ENCODE data around the gene KLRF2.

KLRF2 gene

GRCh38 chr12:9902539-9903228 is 21.4 kb downstream of the KLRF2 start:
- Histone ChIP-seq H3K9me3 (ENCODE audit: low read length) (peaks cover 2% of the 10 kb centered on the region), H3K4me3 (ENCODE audit: low read length) (no peak overlapping the region), H3K27me3 (ENCODE audit: insufficient read depth, low read length) (no peaks in the 10 kb centered on the region), H3K4me1 (ENCODE audit: insufficient read depth, low read length) (no peaks in the 10 kb centered on the region), H3K36me3 (ENCODE audit: insufficient read depth, low read length) (no peaks in the 10 kb centered on the region), H2AFZ (ENCODE audit: low read depth, low read length) (no peak overlapping the region)

DNA sequence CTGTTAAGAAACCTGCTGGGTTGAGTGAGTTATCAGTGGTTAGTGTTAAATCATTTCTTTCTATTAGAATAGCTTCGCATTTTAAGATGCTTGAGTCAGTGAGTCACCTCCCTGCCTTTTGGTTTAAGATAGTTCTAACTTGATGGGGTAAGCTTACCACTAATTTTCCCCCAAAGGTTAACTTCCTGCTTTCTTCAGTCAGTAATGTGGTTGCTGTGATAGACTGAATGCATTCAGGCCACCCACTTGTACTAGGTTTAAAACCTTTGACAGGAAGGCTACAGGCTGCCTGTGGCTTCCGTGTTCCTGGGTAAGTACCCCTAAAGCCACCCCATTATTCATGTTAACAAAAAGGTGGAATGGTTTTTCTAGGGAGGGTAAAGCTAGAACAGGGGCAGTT is 25.6 kb downstream of the KLRF2 start:
- Histone ChIP-seq H3K4me1 (ENCODE audit: insufficient read depth, low read length) (no peaks in the 10 kb centered on the region), H2AFZ (ENCODE audit: low read depth, low read length) (no peak overlapping the region), H3K9me3 (ENCODE audit: low read length) (peaks cover 5% of the 10 kb centered on the region), H3K36me3 (ENCODE audit: insufficient read depth, low read length) (no peaks in the 10 kb centered on the region), H3K4me3 (ENCODE audit: low read length) (no peak overlapping the region), H3K27me3 (ENCODE audit: insufficient read depth, low read length) (no peaks in the 10 kb centered on the region)

- H3K9me3 ChIP-seq (ENCODE audit: low read length): peaks cover 3% of the 10 kb centered on the region
Observed at GRCh38 chr12:9907769-9908168, 26.5 kb downstream of the KLRF2 start.

DNA sequence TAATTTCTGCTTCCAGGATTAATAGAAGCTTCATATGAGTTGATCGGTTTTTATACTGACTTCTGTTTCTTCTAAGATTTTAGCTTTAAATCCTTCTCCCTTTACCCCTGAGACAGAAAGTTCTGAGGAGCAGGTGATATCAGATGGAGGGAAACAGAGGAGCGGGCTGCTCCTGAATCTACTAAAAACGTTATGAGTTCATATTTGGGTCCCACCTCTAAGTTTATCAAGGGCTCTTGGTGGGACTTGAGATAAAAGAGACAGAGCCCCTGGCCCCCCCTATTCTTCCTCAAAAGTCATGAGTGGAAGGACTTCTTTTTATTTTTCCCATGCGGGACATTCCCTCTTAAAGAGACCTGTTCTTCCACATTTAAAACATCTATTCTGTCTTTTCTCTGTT is 27.1 kb downstream of the KLRF2 start:
- no peaks in the 10 kb centered on the region for H3K36me3 ChIP-seq (ENCODE audit: insufficient read depth, low read length)
- peaks cover 3% of the 10 kb centered on the region for H3K9me3 ChIP-seq (ENCODE audit: low read length)
- no peak overlapping the region for H3K4me3 ChIP-seq (ENCODE audit: low read length)
- no peak overlapping the region for H2AFZ ChIP-seq (ENCODE audit: low read depth, low read length)
- H3K4me1 ChIP-seq (ENCODE audit: insufficient read depth, low read length): no peaks in the 10 kb centered on the region
- H3K27me3 ChIP-seq (ENCODE audit: insufficient read depth, low read length): no peaks in the 10 kb centered on the region

More at GRCh38 chr12:9907769-9908168, 26.5 kb downstream of the KLRF2 start:
- H3K4me1 ChIP-seq (ENCODE audit: insufficient read depth, low read length): no peaks in the 10 kb centered on the region
- H3K36me3 ChIP-seq (ENCODE audit: insufficient read depth, low read length): no peaks in the 10 kb centered on the region
- H3K27me3 ChIP-seq (ENCODE audit: insufficient read depth, low read length): no peaks in the 10 kb centered on the region
- H2AFZ ChIP-seq (ENCODE audit: low read depth, low read length): no peak overlapping the region
- H3K4me3 ChIP-seq (ENCODE audit: low read length): no peak overlapping the region

- Histone ChIP-seq H3K4me1 (ENCODE audit: insufficient read depth, low read length) (no peaks in the 10 kb centered on the region), H3K27me3 (ENCODE audit: insufficient read depth, low read length) (no peaks in the 10 kb centered on the region), H3K9me3 (ENCODE audit: low read length) (peaks cover 3% of the 10 kb centered on the region), H3K36me3 (ENCODE audit: insufficient read depth, low read length) (no peaks in the 10 kb centered on the region), H3K4me3 (ENCODE audit: low read length) (no peak overlapping the region), H2AFZ (ENCODE audit: low read depth, low read length) (no peak overlapping the region)
Observed at GRCh38 chr12:9909724-9910123, 28.4 kb downstream of the KLRF2 start.

DNA sequence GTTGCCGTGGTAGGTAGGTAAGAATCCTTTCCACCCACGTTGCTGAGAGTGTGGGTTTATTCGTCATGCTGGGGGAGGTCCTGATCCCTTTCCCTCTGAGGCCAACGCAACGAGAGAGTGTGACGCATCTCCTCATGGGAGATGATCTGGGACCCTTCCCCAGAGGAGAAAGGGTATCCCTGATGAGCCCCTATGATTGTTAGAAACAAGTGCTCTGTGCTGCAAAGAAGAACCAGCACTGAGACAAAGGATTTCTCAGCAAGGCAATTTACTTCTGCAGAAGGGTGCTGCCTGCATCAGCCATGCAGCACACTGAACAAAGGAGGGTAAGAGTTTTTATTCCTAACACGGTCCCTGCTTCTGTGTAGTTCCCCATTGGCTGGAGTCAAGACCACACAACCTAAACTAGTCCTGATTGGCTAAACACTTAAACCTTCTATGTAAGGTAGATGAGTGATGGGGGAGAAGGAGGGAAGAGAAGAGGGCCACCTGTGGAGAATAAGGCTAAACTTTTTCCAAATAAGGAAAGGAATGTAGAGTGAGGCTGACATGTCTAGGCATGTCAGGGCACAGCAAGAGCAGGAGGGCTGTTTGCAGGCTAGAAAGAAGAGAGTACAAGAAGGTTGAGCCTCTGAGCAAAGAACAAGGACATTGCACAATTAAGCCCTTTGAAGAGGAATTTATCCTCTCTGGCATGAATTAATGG is 29.6 kb downstream of the KLRF2 start:
- Histone ChIP-seq H3K4me1 (ENCODE audit: insufficient read depth, low read length) (no peaks in the 10 kb centered on the region), H2AFZ (ENCODE audit: low read depth, low read length) (no peak overlapping the region), H3K36me3 (ENCODE audit: insufficient read depth, low read length) (no peaks in the 10 kb centered on the region), H3K4me3 (ENCODE audit: low read length) (no peak overlapping the region), H3K9me3 (ENCODE audit: low read length) (peaks cover 3% of the 10 kb centered on the region), H3K27me3 (ENCODE audit: insufficient read depth, low read length) (no peaks in the 10 kb centered on the region)

DNA sequence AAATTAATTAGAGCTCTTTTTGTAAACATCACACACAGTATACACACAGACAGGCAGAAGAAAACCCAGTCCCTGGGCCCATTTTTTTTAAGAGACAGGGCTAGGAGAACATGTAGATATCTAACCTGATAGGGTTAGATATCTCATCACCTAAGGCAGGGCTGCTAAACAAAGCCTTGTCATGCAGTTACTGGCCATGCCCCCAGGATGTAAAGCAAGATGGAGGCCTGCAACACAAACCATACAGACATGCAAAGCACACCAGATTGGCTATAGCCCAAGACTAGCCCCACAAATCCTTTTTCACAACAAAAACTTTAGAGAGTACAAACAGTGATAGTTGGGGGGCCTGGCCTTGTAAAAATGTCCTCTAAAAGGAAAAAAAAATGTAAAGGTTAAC is 30.4 kb downstream of the KLRF2 start:
- H3K4me1 ChIP-seq (ENCODE audit: insufficient read depth, low read length): no peaks in the 10 kb centered on the region
- no peaks in the 10 kb centered on the region for H3K27me3 ChIP-seq (ENCODE audit: insufficient read depth, low read length)
- no peaks in the 10 kb centered on the region for H3K36me3 ChIP-seq (ENCODE audit: insufficient read depth, low read length)
- H3K4me3 ChIP-seq (ENCODE audit: low read length): no peak overlapping the region
- no peak overlapping the region for H2AFZ ChIP-seq (ENCODE audit: low read depth, low read length)
- peaks cover 3% of the 10 kb centered on the region for H3K9me3 ChIP-seq (ENCODE audit: low read length)

DNA sequence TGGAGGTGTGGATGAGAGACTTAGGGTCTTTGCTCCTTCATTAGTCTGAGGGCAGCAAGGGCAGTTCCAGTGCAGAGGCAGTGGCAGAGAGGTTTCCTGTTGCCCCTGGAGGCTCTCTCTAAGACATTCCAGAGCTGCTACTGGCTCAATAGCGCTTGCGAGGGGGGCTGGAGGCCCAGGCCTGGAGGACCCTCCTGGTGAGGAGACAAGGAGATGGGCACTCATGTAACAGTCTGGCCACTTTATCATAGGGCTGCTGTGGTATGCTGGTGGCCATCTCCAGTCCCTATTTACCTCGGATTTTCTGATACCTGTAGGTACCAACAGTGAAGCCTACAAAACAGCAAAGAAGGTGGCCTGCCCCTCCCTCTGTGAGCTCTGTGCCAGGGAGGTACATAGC is 38.2 kb downstream of the KLRF2 start:
- Histone ChIP-seq H3K4me1 (ENCODE audit: insufficient read depth, low read length) (no peaks in the 10 kb centered on the region), H3K36me3 (ENCODE audit: insufficient read depth, low read length) (no peaks in the 10 kb centered on the region), H3K27me3 (ENCODE audit: insufficient read depth, low read length) (no peaks in the 10 kb centered on the region), H2AFZ (ENCODE audit: low read depth, low read length) (no peak overlapping the region), H3K9me3 (ENCODE audit: low read length) (no peaks in the 10 kb centered on the region), H3K4me3 (ENCODE audit: low read length) (no peak overlapping the region)

DNA sequence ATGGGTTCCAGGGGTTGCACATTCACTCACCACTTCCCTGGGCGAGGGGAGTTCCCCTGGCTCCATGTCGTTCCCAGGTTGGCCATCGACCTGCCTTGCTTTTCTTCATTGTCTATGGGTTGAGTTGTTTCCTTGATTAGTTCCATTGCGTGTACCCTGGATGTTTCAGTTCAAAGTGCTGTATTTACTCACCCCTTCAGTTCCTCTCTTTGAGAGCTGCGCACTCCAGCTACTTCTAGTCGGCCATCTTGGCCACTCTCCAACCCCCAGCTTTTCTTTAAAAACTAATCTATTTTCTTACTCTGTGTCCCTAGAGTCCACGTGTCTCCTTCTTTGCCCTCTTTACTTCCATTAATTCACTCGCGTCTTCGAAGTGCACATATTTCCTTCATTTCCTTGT is 39.2 kb downstream of the KLRF2 start:
- no peaks in the 10 kb centered on the region for H3K9me3 ChIP-seq (ENCODE audit: low read length)
- no peaks in the 10 kb centered on the region for H3K27me3 ChIP-seq (ENCODE audit: insufficient read depth, low read length)
- no peak overlapping the region for H2AFZ ChIP-seq (ENCODE audit: low read depth, low read length)
- no peaks in the 10 kb centered on the region for H3K36me3 ChIP-seq (ENCODE audit: insufficient read depth, low read length)
- H3K4me3 ChIP-seq (ENCODE audit: low read length): no peak overlapping the region
- H3K4me1 ChIP-seq (ENCODE audit: insufficient read depth, low read length): no peaks in the 10 kb centered on the region

DNA sequence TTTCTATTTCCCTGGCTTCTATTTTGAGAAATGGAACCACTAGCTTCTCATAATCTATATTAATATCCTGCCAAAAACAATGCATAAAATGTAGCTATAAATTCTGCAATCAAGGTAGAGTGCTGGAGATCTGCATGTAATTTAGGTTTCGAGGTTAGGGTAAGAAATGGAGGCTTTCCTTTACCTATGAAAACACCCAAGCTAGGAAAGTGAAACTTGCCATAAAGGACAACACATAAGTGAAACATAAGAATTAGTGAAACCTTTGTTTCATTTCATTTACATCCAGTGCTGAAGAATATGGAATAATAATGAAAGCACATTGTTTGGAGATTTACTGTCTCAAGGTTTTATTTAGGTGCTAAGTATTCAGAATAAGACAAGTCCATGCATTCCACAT is 41.1 kb downstream of the KLRF2 start:
- no peaks in the 10 kb centered on the region for H3K4me1 ChIP-seq (ENCODE audit: insufficient read depth, low read length)
- H3K36me3 ChIP-seq (ENCODE audit: insufficient read depth, low read length): no peaks in the 10 kb centered on the region
- no peak overlapping the region for H2AFZ ChIP-seq (ENCODE audit: low read depth, low read length)
- H3K27me3 ChIP-seq (ENCODE audit: insufficient read depth, low read length): no peaks in the 10 kb centered on the region
- no peak overlapping the region for H3K4me3 ChIP-seq (ENCODE audit: low read length)
- H3K9me3 ChIP-seq (ENCODE audit: low read length): no peaks in the 10 kb centered on the region

GRCh38 chr12:9925705-9926393 is 44.6 kb downstream of the KLRF2 start:
- no peaks in the 10 kb centered on the region for H3K9me3 ChIP-seq (ENCODE audit: low read length)
- no peak overlapping the region for H2AFZ ChIP-seq (ENCODE audit: low read depth, low read length)
- H3K27me3 ChIP-seq (ENCODE audit: insufficient read depth, low read length): no peaks in the 10 kb centered on the region
- H3K36me3 ChIP-seq (ENCODE audit: insufficient read depth, low read length): no peaks in the 10 kb centered on the region
- no peaks in the 10 kb centered on the region for H3K4me1 ChIP-seq (ENCODE audit: insufficient read depth, low read length)
- H3K4me3 ChIP-seq (ENCODE audit: low read length): no peak overlapping the region

DNA sequence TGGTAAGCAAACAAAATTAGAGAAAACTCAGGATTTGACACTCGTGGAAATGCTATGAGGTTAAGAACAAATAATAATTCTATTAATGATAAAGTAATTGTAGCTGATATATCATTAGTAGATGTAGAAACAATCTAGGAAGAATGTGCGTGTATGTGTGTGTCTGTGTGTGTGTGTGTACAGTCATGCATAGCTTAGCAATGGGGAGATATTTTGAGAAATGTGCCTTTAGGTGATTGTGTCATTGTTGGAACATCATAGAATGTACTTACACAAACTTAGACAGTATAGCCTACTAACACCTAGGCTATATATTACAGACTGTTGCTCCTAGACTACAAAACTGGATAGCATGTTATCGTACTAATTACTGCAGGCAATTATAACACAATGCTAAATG is 45.6 kb downstream of the KLRF2 start:
- Histone ChIP-seq H3K27me3 (ENCODE audit: insufficient read depth, low read length) (no peaks in the 10 kb centered on the region), H3K36me3 (ENCODE audit: insufficient read depth, low read length) (no peaks in the 10 kb centered on the region), H2AFZ (ENCODE audit: low read depth, low read length) (no peak overlapping the region), H3K4me1 (ENCODE audit: insufficient read depth, low read length) (no peaks in the 10 kb centered on the region), H3K4me3 (ENCODE audit: low read length) (no peak overlapping the region), H3K9me3 (ENCODE audit: low read length) (no peaks in the 10 kb centered on the region)

DNA sequence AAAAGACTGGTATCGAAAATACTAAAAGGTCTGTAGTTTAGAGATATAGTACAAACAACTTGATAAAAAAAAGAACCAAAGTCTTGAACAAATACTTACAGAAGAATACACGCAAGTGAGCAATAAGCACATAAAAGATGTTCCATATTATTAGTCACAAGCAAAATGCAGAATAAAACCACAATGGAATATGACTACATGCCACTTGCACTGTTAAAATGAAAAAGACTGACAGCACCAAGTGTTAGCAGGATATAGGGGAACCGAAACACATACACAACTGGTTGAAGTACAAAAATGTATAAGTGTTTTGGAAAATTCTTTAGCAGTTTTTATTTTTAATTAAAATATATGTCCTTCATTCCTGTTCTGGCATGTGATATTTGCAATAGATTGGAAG is 47.3 kb downstream of the KLRF2 start:
- Histone ChIP-seq H3K4me3 (ENCODE audit: low read length) (no peak overlapping the region), H2AFZ (ENCODE audit: low read depth, low read length) (no peak overlapping the region), H3K27me3 (ENCODE audit: insufficient read depth, low read length) (no peaks in the 10 kb centered on the region), H3K4me1 (ENCODE audit: insufficient read depth, low read length) (no peaks in the 10 kb centered on the region), H3K36me3 (ENCODE audit: insufficient read depth, low read length) (no peaks in the 10 kb centered on the region), H3K9me3 (ENCODE audit: low read length) (no peaks in the 10 kb centered on the region)

Measured in neuron (in vitro differentiated cells).